B cell (primary cell): ENCODE results near the gene PTGER3. TPM values are rescaled to one million over a fixed set of nuclear protein-coding genes. Genes with fewer than 3 reads are reported as not detected.
"Not testable (repeated sequence)": the region's sequence is repeated elsewhere in the genome, so short reads cannot be mapped to it uniquely, and the experiment has no call there.

Experiments
- ATAC-seq: fragments of 200-7000 bp; cut with Tn5 transposase; one replicate; pipeline ENCODE4 v1.10.0; 2021; ENCODE audit warnings: low read depth, mild to moderate bottlenecking, moderate number of reproducible peaks, moderate library complexity
- CTCF ChIA-PET: fragments of 350-600 bp; sonication (Branson Sonifier 250); formaldehyde crosslinking; loops from one replicate; lab custom pipeline; 2021; ENCODE audit warnings: antibody characterized with exemption, inconsistent platforms; lab: Charles Lee
- POLR2A ChIA-PET: fragments of 350-600 bp; sonication (Branson Sonifier 250); formaldehyde crosslinking; loops from one replicate; lab custom pipeline; 2021; ENCODE audit warnings: antibody characterized with exemption; lab: Charles Lee
- DNase-seq: peaks from one replicate; pipeline ENCODE4 v3.0.0; 2013
- H2AFZ ChIP-seq: 2 replicates; pipeline ENCODE4 v1.6.1; 2012; ENCODE audit warnings: mild to moderate bottlenecking, low read depth, low read length; ENCODE audit not compliant: insufficient read depth, poor library complexity, severe bottlenecking
- H3K27ac ChIP-seq, 2 donors: 1 replicate in 1 of 2; 2 replicates in 1 of 2; pipeline ENCODE4 v1.5.1; 2012 to 2013; ENCODE audit warnings: low read length in 2 of 2, mild to moderate bottlenecking in 2 of 2, moderate library complexity in 1 of 2
- H3K27me3 ChIP-seq, 4 experiments: fragments of 200-600 bp in 1 of 4; sonication (generic) in 1 of 4; replicated peaks in 1 of 4; 1 replicate in 2 of 4; 2 replicates in 2 of 4; pipeline versions ENCODE4 v1.6.1 to v1.7.0; 2013 to 2016; ENCODE audit warnings: low read length in 3 of 4, mild to moderate bottlenecking in 2 of 4, mixed read lengths in 1 of 4, moderate library complexity in 1 of 4; ENCODE audit not compliant: insufficient read depth in 4 of 4, control insufficient read depth in 3 of 4; ENCODE audit errors: control extremely low read depth in 1 of 4
- H3K36me3 ChIP-seq, 2 experiments: replicated peaks in 1 of 2; 1 replicate in 1 of 2; 2 replicates in 1 of 2; pipeline versions ENCODE4 v1.6.1 to v1.7.1; 2013; ENCODE audit warnings: low read length in 1 of 2; ENCODE audit not compliant: insufficient read depth in 2 of 2, control insufficient read depth in 1 of 2; ENCODE audit errors: control extremely low read depth in 1 of 2, extremely low read depth in 1 of 2
- H3K4me1 ChIP-seq, 2 donors: fragments of 200-600 bp in 1 of 2; sonication (generic) in 1 of 2; 1 replicate in 1 of 2; 2 replicates in 1 of 2; pipeline versions ENCODE4 v1.5.1 to v1.6.1; 2013 to 2017; ENCODE audit warnings: low read length in 2 of 2; ENCODE audit not compliant: control insufficient read depth in 2 of 2, insufficient read depth in 2 of 2
- H3K4me2 ChIP-seq: replicated peaks from 2 replicates; pipeline ENCODE3; 2012; ENCODE audit warnings: mild to moderate bottlenecking, low read depth, low read length; ENCODE audit not compliant: poor library complexity, severe bottlenecking
- H3K4me3 ChIP-seq, 5 experiments: fragments of 200-600 bp in 1 of 5; sonication (generic) in 1 of 5; 1 replicate in 3 of 5; 2 replicates in 2 of 5; pipeline versions ENCODE4 v1.5.1 to v1.7.0; 2011 to 2016; ENCODE audit warnings: low read length in 4 of 5, mild to moderate bottlenecking in 4 of 5, low read depth in 2 of 5, control low read depth in 1 of 5, moderate library complexity in 1 of 5; ENCODE audit not compliant: insufficient read depth in 1 of 5; ENCODE audit errors: control extremely low read depth in 1 of 5, extremely low read depth in 1 of 5
- H3K79me2 ChIP-seq: fragments of 200-600 bp; sonication (generic); one replicate; pipeline ENCODE4 v1.6.0; 2016; ENCODE audit warnings: low read length; ENCODE audit not compliant: control insufficient read depth, insufficient read depth
- H3K9ac ChIP-seq: fragments of 200-600 bp; sonication (generic); 2 replicates; pipeline ENCODE4 v1.6.1; 2017; ENCODE audit warnings: mild to moderate bottlenecking, low read length, moderate library complexity
- H3K9me3 ChIP-seq, 3 donors: one replicate each; pipeline versions ENCODE4 v1.6.1 to v1.7.1; 2013; ENCODE audit warnings: low read length in 2 of 3; ENCODE audit not compliant: control insufficient read depth in 2 of 3, insufficient read depth in 1 of 3; ENCODE audit errors: control extremely low read depth in 1 of 3
- H4K20me1 ChIP-seq: 2 replicates; pipeline ENCODE4 v1.6.0; 2012; ENCODE audit warnings: mild to moderate bottlenecking, low read length; ENCODE audit not compliant: insufficient read depth, control insufficient read depth, poor library complexity, severe bottlenecking
- H3K27ac Mint-ChIP-seq: one replicate; pipeline ENCODE4 v1.8.0; 2021; ENCODE audit warnings: mixed read lengths
- H3K27me3 Mint-ChIP-seq: one replicate; pipeline ENCODE4 v1.8.0; 2021; ENCODE audit warnings: mixed read lengths
- H3K4me1 Mint-ChIP-seq: one replicate; pipeline ENCODE4 v1.8.0; 2021; ENCODE audit warnings: mixed read lengths
- H3K4me3 Mint-ChIP-seq: one replicate; pipeline ENCODE4 v1.8.0; 2021; ENCODE audit warnings: mixed read lengths
- H3K9me3 Mint-ChIP-seq: one replicate; pipeline ENCODE4 v1.8.0; 2022; ENCODE audit warnings: mixed read lengths; ENCODE audit not compliant: insufficient read depth
- EZH2 ChIP-seq: IDR thresholded peaks from 2 replicates; pipeline ENCODE4 v1.6.1; 2012; ENCODE audit warnings: borderline replicate concordance, low read depth, mild to moderate bottlenecking, moderate library complexity, low read length; ENCODE audit not compliant: insufficient read depth, poor library complexity, severe bottlenecking
- WGBS: methylation state at CpG from one replicate; pipeline ENCODE4 v1.1.5; 2013; ENCODE audit warnings: missing lambda C conversion rate; ENCODE audit not compliant: insufficient coverage; 5-methylcytosine and 5-hydroxymethylcytosine counted together
- intact Hi-C: fragments of 100-400 bp; cut with micrococcal nuclease; formaldehyde crosslinking; loops from one replicate; pipeline ENCODE4 v1.10.0; 2022
- polyA plus RNA-seq: library from polyadenylated mRNA; depleted of rRNA; stranded (reverse); fragments of >200 nt; gene quantifications from 2 replicates; pipeline ENCODE4 v1.2.3, GENCODE V29; 2012
- total RNA-seq, 2 donors: library from RNA; stranded (reverse); fragments of 120-200 nt in 1 of 2; gene quantifications; 1 replicate in 1 of 2; 2 replicates in 1 of 2; pipeline versions ENCODE4 v1.2.3 to v1.2.4, GENCODE V29; 2013 to 2022
- TF ChIP-seq, protein P1 (sequence below): fragments of 200-600 bp; IDR thresholded peaks from one replicate; pipeline ENCODE4 v1.8.0; 2022; ENCODE audit warnings: antibody characterized with exemption, mild to moderate bottlenecking

The PTGER3 gene
- total and polyA plus RNA-seq, 2 donors (not counting 1 experiment from before 2014, with no cell fraction given): 0.27 TPM; not detected in 1

DNA sequence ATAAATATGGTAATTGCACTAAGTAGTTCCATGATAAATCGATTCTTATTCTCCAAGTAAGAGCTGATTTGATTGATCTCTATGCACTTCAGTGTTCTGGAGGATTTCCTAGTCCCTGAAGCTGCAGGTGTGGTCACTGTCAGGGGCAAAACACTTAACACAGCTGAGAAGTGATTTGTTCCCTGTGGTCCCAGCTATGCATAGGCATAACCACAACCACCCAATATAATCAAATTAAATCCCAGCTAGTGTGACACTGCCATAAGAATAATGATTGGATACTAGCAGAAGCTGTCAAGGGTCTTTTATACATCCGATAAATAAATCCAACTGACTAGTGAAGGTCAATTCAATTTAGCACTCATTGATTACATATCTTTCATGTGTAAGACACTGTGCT lies 60.1 kb downstream of the PTGER3 start:
- H3K27ac Mint-ChIP-seq: no peak overlapping the region
- ChIA-PET POLR2A (no interaction called here), CTCF (no interaction called here)
- no peaks in the 10 kb centered on the region for H3K36me3 ChIP-seq
- H3K4me3 Mint-ChIP-seq: no peak overlapping the region
- no peak overlapping the region for H3K9ac ChIP-seq
- no CpG with 5 or more reads among the region's 2 CpGs for WGBS
- intact Hi-C loops: no loop called here
- H3K4me1 Mint-ChIP-seq: no peaks in the 10 kb centered on the region
- TF ChIP-seq EZH2: no peak
- TF ChIP-seq, protein P1, sequence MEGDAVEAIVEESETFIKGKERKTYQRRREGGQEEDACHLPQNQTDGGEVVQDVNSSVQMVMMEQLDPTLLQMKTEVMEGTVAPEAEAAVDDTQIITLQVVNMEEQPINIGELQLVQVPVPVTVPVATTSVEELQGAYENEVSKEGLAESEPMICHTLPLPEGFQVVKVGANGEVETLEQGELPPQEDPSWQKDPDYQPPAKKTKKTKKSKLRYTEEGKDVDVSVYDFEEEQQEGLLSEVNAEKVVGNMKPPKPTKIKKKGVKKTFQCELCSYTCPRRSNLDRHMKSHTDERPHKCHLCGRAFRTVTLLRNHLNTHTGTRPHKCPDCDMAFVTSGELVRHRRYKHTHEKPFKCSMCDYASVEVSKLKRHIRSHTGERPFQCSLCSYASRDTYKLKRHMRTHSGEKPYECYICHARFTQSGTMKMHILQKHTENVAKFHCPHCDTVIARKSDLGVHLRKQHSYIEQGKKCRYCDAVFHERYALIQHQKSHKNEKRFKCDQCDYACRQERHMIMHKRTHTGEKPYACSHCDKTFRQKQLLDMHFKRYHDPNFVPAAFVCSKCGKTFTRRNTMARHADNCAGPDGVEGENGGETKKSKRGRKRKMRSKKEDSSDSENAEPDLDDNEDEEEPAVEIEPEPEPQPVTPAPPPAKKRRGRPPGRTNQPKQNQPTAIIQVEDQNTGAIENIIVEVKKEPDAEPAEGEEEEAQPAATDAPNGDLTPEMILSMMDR: no peak
- ATAC-seq (no peak), DNase-seq (no peak)
- H3K27me3 Mint-ChIP-seq: peaks cover 5% of the 10 kb centered on the region
- no peaks in the 10 kb centered on the region for H3K4me1 ChIP-seq
- H3K9me3 ChIP-seq: peaks cover 0 to 1% (median 0%) of the 10 kb centered on the region in 3 donors
- H3K9me3 Mint-ChIP-seq: no peaks in the 10 kb centered on the region
- H3K79me2 ChIP-seq: no peaks in the 10 kb centered on the region
- H3K27ac ChIP-seq: no peak overlapping the region
- no peak overlapping the region for H3K4me3 ChIP-seq
- H3K27me3 ChIP-seq: peaks cover 0 to 2% (median 0%) of the 10 kb centered on the region in 4 experiments
- no peak overlapping the region for H2AFZ ChIP-seq
- no peak overlapping the region for H3K4me2 ChIP-seq
- H4K20me1 ChIP-seq: no peaks in the 10 kb centered on the region

DNA sequence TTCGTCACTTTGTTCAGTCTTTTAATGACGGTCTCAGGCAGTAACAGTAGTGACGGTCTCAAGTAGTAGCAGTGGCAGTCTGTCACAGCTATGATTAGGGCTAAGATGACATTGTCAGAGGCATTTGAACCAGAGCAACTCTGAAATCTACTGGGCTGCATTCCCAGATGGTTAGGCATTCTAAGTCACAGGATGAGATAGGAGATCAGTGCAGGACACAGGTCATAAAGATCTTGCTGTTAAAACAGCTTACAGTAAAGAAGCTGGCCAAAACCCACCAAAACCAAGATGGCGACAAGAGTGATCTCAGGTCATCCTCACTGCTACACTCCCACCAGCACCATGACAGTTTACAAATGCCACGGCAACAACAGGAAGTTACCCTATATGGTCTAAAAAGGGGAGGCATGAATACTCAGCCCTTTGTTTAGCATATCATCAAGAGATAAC lies 61.8 kb downstream of the PTGER3 start:
- intact Hi-C loops, H3K79me2 ChIP-seq, H3K4me1 Mint-ChIP-seq, H3K4me3 ChIP-seq, ATAC-seq, H3K27me3 Mint-ChIP-seq, H2AFZ ChIP-seq, H3K4me3 Mint-ChIP-seq, H3K9me3 ChIP-seq, H4K20me1 ChIP-seq, H3K27ac ChIP-seq, H3K4me2 ChIP-seq, CTCF ChIA-PET, H3K4me1 ChIP-seq, H3K27ac Mint-ChIP-seq, H3K9me3 Mint-ChIP-seq, H3K27me3 ChIP-seq, POLR2A ChIA-PET, H3K36me3 ChIP-seq, H3K9ac ChIP-seq, DNase-seq: not testable (repeated sequence)
- 97% methylated on average over 5 of the region's 5 CpGs for WGBS

DNA sequence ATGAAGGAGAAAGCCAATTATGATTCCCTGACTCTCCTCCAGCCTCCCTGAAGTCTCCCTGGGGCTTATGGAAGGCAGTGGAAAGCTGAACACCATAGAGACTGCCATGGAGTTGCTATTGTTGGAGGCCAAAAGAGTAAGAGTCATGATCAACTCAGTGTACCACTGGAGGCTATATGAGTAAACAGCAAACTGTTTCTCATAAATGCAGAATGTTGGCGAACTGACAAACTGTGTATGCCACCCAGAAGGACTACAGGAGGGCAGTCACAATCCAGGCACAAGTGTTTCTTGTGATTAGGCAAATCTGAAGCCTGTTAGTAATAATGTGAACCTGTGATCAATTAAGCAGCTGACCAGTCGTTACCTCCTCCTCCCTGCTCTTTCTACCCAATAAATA lies 62.3 kb downstream of the PTGER3 start:
- H3K27me3 Mint-ChIP-seq, H3K27ac ChIP-seq, H4K20me1 ChIP-seq, H3K4me1 Mint-ChIP-seq, H3K27ac Mint-ChIP-seq, DNase-seq, POLR2A ChIA-PET, H3K4me1 ChIP-seq, H3K36me3 ChIP-seq, ATAC-seq, H2AFZ ChIP-seq, intact Hi-C loops, H3K9me3 Mint-ChIP-seq, CTCF ChIA-PET, H3K9me3 ChIP-seq, H3K27me3 ChIP-seq, H3K4me3 Mint-ChIP-seq, H3K4me2 ChIP-seq, H3K4me3 ChIP-seq, H3K79me2 ChIP-seq, H3K9ac ChIP-seq: not testable (repeated sequence)
- 100% methylated on average over 1 of the region's 2 CpGs for WGBS
